Activated CD4-positive, CD25-positive, alpha-beta regulatory T cell treated with anti-CD3 and anti-CD28 coated beads, Interleukin-2, amount 50 U/mL, for 16 hours (primary cell): ENCODE results near the gene CHIC2.

Experiments
- DNase-seq: peaks from one replicate; pipeline ENCODE4 v3.0.0-alpha.2; 2020; ENCODE audit warnings: low read depth, low spot score

Gene CHIC2

GRCh38 chr4:54093324-54094240 lies 29.2 kb upstream of the CHIC2 start:
- no peak for DNase-seq

- no peak for DNase-seq
These were observed 28.3 kb upstream of the CHIC2 start for GRCh38 chr4:54092405-54093323.

GRCh38 chr4:54091637-54092404 lies 27.4 kb upstream of the CHIC2 start:
- DNase-seq = peak; percentile 56

GRCh38 chr4:54090804-54091623 lies 26.6 kb upstream of the CHIC2 start:
- no peak for DNase-seq

- no peak for DNase-seq
These were observed 26.0 kb upstream of the CHIC2 start for GRCh38 chr4:54090404-54090803.

GRCh38 chr4:54089875-54090274 lies 25.5 kb upstream of the CHIC2 start:
- no peak for DNase-seq

- no peak for DNase-seq
These were observed 20.9 kb upstream of the CHIC2 start for GRCh38 chr4:54085284-54085683.

- no peak for DNase-seq
These were observed 17.8 kb upstream of the CHIC2 start for GRCh38 chr4:54082168-54082567.

- no peak for DNase-seq
These were observed 13.4 kb upstream of the CHIC2 start for GRCh38 chr4:54077812-54078211.

- DNase-seq = no peak
These were observed 12.3 kb upstream of the CHIC2 start for GRCh38 chr4:54076673-54077072.

GRCh38 chr4:54074381-54074780 lies 10.0 kb upstream of the CHIC2 start:
- DNase-seq = no peak

- DNase-seq = no peak
These were observed 9.0 kb upstream of the CHIC2 start for GRCh38 chr4:54073271-54073880.

- DNase-seq = no peak
These were observed 2.8 kb upstream of the CHIC2 start for GRCh38 chr4:54067166-54067565.

GRCh38 chr4:54066718-54067129 lies 2.3 kb upstream of the CHIC2 start:
- no peak for DNase-seq

GRCh38 chr4:54066088-54066415 lies 1.6 kb upstream of the CHIC2 start:
- DNase-seq = no peak

GRCh38 chr4:54065282-54066087 lies 1.1 kb upstream of the CHIC2 start:
- DNase-seq = no peak

- DNase-seq = no peak
These were observed 578 bp downstream of the CHIC2 start for GRCh38 chr4:54063737-54064316.

- no peak for DNase-seq
These were observed 1.2 kb downstream of the CHIC2 start for GRCh38 chr4:54063229-54063628.

- no peak for DNase-seq
These were observed 2.0 kb downstream of the CHIC2 start for GRCh38 chr4:54062392-54062791.
